ENCODE data around the gene IFITM5. TPM values are rescaled to one million over a fixed set of nuclear protein-coding genes. Genes with fewer than 3 reads are reported as not detected.
A peak's percentile ranks its signal among the peaks of the same experiment; 100 is the strongest.
"Not testable (repeated sequence)": the region's sequence is repeated elsewhere in the genome, so short reads cannot be mapped to it uniquely, and the experiment has no call there.

The IFITM5 gene
- total RNA-seq, 1 donor from 2014 or later, result not detected

- ATAC-seq (peak; percentile 33), DNase-seq (ENCODE audit: missing footprints) (peak; percentile 73)
- intact Hi-C loops (cut with DNase I), result no loop called here
Measured at GRCh38 chr11:279040-279965, 20.0 kb downstream of the IFITM5 start.

GRCh38 chr11:278001-278951 lies 21.1 kb downstream of the IFITM5 start, which contains the start of gene NLRP6:
TSS of gene NLRP6 (plus strand) at chr11:278407. CDS start at chr11:278570, 163 bp downstream.
- ATAC-seq (no peak), DNase-seq (ENCODE audit: missing footprints) (peak; percentile 35)
- intact Hi-C loops (cut with DNase I), result no loop called here

- DNase-seq (ENCODE audit: missing footprints) (no peak), ATAC-seq (no peak)
- intact Hi-C loops (cut with DNase I), result no loop called here
Measured at GRCh38 chr11:276219-276618, 23.1 kb downstream of the IFITM5 start.

GRCh38 chr11:272931-273198 lies 26.5 kb downstream of the IFITM5 start:
- DNase-seq (ENCODE audit: missing footprints) (no peak), ATAC-seq (no peak)
- intact Hi-C loops (cut with DNase I), result no loop called here

- DNase-seq (ENCODE audit: missing footprints) (no peak), ATAC-seq (no peak)
- intact Hi-C loops (cut with DNase I), result no loop called here
Measured at GRCh38 chr11:272195-272930, 27.0 kb downstream of the IFITM5 start.

- no peak for DNase-seq (ENCODE audit: missing footprints)
- intact Hi-C loops (cut with DNase I), result no loop called here
Measured at GRCh38 chr11:271319-271715, 28.0 kb downstream of the IFITM5 start.

GRCh38 chr11:270451-271318 lies 28.6 kb downstream of the IFITM5 start:
- DNase-seq (ENCODE audit: missing footprints), result no peak
- intact Hi-C loops (cut with DNase I), result no loop called here
- ATAC-seq, result no peak

More at GRCh38 chr11:271319-271715, 28.0 kb downstream of the IFITM5 start:
- ATAC-seq, result no peak

GRCh38 chr11:269146-269890 lies 30.0 kb downstream of the IFITM5 start:
- DNase-seq (ENCODE audit: missing footprints) (no peak), ATAC-seq (peak; percentile 42)
- intact Hi-C loops (cut with DNase I), result no loop called here

GRCh38 chr11:268716-269145 lies 30.6 kb downstream of the IFITM5 start:
- intact Hi-C loops (cut with DNase I), result not testable (repeated sequence)
- ATAC-seq (peak; percentile 82), DNase-seq (ENCODE audit: missing footprints) (peak; percentile 89)

GRCh38 chr11:267491-267994 lies 31.8 kb downstream of the IFITM5 start:
- ATAC-seq, result peak; percentile 41
- intact Hi-C loops (cut with DNase I), result no loop called here
- peak; percentile 88 for DNase-seq (ENCODE audit: missing footprints)

GRCh38 chr11:266676-267439 lies 32.5 kb downstream of the IFITM5 start:
- intact Hi-C loops (cut with DNase I), result no loop called here
- DNase-seq (ENCODE audit: missing footprints) (peak; percentile 66), ATAC-seq (no peak)

GRCh38 chr11:261624-262023 lies 37.7 kb downstream of the IFITM5 start:
- intact Hi-C loops (cut with DNase I), result no loop called here
- DNase-seq (ENCODE audit: missing footprints) (no peak), ATAC-seq (no peak)

- no peak for DNase-seq (ENCODE audit: missing footprints)
- no peak for ATAC-seq
- intact Hi-C loops (cut with DNase I), result no loop called here
Measured at GRCh38 chr11:259413-259812, 39.9 kb downstream of the IFITM5 start.

GRCh38 chr11:257766-258493 lies 41.4 kb downstream of the IFITM5 start:
- intact Hi-C loops (cut with DNase I), result no loop called here
- DNase-seq (ENCODE audit: missing footprints), result no peak
- ATAC-seq, result no peak

- ATAC-seq (no peak), DNase-seq (ENCODE audit: missing footprints) (no peak)
- intact Hi-C loops (cut with DNase I), result no loop called here
Measured at GRCh38 chr11:256952-257737, 42.2 kb downstream of the IFITM5 start.
